22Rv1 (cell line): ENCODE results near the gene CMTM4.

ENCODE experiments used
- CTCF ChIP-seq: fragments of 450-650 bp; IDR thresholded peaks from 2 replicates; pipeline ENCODE4 v1.5.1; 2017; ENCODE audit warnings: mild to moderate bottlenecking
- ZFX ChIP-seq: fragments of 450-650 bp; IDR thresholded peaks from 2 replicates; pipeline ENCODE4 v1.6.1; 2017; ENCODE audit warnings: antibody characterized with exemption, borderline replicate concordance

- TF ChIP-seq CTCF (no peak), ZFX (no peak)
Measured at GRCh38 chr16:66678337-66678736, 18.2 kb downstream of the CMTM4 start.
